Myocyte (in vitro differentiated cells): ENCODE measurements around the gene N4BP2. TPM values are rescaled to one million over a fixed set of nuclear protein-coding genes. Genes with fewer than 3 reads are reported as not detected.

ENCODE experiments used
- DNase-seq: peaks from one replicate; pipeline ENCODE4 v3.0.0-alpha.2; 2012; ENCODE audit warnings: low read depth
- total RNA-seq: library from RNA; depleted of rRNA; stranded (reverse); fragments of >200 nt; gene quantifications from 2 replicates; pipeline ENCODE4 v1.2.3, GENCODE V29; 2014

Gene N4BP2
- total RNA-seq, 1 donor from 2014 or later = 7.5 TPM

DNA sequence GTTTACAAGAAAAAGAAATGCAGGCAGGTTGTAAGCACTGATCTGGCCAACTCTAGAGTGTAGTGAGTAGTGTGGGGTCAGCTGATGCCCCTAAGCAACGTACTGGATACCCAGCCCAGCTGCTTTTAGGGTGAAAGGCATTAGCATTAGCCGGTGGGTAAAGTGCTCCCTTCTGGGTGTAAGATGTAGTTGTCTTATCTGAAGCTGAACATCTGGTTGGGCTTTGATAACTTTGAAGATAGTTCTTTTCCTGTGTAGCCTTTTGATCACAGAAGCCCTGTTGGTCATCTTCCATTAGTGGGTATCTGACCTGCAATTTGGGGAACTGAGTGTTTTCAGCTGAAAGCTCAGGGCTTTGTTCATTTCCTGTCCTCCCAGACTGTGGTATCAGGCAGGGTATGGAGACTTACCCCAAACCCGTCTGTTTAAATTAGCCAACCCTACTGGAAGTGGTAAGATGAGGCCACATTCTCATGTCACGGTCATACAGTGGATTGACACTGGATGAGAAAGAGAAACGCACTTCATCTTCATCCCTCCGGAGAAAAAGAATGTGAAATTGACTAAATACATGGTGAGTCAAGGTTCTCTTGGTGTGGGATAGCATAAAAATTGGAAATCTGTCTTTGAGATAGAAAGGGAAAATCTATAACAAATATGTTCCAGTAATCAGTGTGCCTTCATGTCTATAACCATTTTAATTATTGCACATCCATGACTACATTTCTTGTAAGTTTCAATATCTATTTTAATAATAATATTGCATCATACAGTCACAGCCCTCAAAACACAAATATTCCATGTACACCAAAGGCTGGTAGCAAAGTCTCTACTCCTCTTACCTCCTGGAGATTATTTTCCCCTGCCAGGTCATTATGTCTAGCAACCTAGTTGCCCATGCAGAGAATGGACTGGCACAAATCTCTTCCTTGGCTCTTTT is 148.9 kb downstream of the N4BP2 start:
- no peak for DNase-seq

DNA sequence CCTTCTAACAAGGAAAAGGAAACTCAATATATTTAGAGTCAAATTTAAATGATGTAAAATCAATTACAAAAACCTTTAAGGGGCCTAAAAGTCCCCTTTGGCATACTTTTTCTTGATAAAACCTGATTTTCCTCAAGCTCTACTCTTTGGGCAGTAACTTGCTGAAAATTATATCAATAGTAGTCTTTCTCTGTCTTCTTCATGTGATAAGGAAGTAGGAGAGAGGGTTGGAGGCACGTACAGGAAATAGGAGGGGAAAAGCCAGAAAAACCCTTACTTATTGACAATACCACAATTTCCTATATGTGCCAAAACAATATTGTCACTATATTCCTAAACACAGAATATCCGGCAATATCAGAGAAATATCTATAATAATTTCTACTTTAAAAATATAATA is 149.8 kb downstream of the N4BP2 start:
- DNase-seq = no peak

Other genes with a start within 250 kb of the N4BP2 start
- gene PDS5A, start 78.9 kb upstream of the N4BP2 start, total RNA-seq = 45.8 and 50.1 TPM in 2 replicates
- gene RHOH, start 140.2 kb downstream of the N4BP2 start, total RNA-seq = not detected in 2 replicates